Measurements from ENCODE around the gene DCLK1.

DCLK1 gene

DNA sequence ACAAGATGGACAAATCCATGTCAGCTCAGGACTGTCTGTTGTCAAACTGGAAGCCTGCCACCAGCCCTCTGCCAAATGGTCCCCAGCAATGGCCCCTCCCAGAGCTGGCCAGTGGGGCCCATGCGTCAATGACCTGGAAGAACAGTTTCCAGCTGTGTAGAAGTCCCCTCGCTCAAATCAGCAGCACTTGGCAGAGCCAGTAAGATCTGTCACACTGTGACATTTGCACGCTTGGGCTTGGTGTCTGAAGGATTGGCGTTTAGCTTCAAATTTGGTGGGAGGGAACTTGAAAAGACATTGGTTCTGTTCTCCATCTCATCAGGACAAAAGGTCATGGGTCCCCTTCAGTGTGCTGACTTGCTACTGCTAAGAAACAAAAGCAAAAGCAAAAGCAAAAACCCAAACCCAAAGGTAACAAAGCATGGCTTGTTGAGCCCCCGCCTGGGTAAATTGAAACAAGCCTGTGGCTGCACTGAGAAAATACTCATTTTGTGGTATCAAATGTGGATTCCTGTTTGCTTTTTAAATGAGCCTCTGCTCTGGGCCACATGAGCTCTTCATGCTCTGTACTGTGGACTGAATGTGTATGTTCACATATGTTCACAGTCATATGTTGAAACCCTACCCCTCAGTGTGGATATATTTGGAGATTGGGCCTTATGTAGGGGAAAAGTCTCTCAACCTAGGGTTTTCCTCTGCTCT is 401.1 kb downstream of the DCLK1 start:
- DNase-seq: no peak

DNA sequence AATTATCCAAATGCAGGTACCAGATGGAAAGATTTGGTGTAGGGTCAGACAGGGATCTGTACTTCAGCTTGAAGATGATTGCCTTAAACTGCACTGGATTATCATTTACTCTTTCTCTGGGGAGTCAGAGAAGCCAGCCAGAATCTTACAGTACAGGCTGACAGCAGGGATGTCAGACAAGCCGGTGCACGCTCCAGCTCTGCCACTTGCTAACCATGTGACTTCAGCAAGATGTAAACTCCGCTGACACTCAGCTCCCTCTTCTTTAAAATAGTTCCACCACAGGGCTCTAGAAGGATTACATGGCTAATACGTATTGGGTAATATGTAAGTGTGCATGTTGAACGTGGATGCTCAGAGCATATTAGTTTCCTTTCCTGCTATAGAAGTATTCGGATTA is 403.3 kb downstream of the DCLK1 start:
- no peak for DNase-seq

- DNase-seq: no peak
These were observed 406.7 kb downstream of the DCLK1 start for GRCh38 chr13:35724446-35724845.

GRCh38 chr13:35723821-35724220 is 407.4 kb downstream of the DCLK1 start:
- no peak for DNase-seq

DNA sequence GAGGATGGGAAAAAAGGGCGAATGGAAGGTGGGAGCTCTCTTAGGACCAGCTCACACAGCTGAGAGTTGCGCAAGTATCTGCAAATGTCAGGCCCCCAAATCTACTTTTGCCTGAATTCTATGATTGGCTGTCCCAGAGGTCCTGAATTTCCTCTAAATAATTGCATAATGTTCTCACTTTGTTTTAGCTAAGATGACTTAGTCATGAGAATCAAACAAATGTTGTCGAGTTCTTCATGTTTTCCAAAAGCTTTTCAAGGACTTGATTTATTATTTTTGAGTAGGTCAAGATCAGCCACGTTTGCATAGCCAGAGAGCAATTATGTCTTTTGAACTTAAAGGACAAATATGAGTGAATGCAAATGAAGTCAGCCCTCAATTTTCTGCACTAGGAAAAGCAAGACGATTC is 408.1 kb downstream of the DCLK1 start:
- DNase-seq: no peak

DNA sequence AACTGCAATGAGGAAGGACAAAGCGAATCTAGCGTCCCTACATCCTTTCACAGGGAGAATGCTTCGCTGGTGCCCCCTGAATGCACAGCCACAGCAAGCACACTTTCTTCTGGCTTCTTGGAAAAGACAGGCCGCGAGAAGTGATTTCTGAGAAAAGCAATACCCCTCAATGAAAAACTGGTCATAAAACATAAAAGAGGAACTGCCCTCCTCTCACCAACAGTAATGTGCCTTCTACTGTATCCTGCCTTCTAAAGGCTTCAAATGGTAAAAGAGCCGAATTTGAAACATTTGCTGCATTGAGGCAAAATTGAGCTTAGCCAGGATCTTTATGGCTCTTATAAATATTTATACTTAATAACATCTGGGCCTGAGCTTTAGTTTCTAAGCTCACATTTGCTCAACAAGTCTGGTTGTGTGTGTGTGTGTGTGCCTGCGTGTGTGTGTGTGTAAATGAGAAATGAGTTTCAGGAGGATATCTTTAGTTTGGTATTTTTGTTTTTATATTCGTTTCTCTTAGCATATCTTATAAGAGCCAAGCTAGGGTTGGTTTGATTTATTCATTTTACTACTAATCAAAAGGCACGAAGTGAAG is 408.6 kb downstream of the DCLK1 start:
- DNase-seq: no peak

DNA sequence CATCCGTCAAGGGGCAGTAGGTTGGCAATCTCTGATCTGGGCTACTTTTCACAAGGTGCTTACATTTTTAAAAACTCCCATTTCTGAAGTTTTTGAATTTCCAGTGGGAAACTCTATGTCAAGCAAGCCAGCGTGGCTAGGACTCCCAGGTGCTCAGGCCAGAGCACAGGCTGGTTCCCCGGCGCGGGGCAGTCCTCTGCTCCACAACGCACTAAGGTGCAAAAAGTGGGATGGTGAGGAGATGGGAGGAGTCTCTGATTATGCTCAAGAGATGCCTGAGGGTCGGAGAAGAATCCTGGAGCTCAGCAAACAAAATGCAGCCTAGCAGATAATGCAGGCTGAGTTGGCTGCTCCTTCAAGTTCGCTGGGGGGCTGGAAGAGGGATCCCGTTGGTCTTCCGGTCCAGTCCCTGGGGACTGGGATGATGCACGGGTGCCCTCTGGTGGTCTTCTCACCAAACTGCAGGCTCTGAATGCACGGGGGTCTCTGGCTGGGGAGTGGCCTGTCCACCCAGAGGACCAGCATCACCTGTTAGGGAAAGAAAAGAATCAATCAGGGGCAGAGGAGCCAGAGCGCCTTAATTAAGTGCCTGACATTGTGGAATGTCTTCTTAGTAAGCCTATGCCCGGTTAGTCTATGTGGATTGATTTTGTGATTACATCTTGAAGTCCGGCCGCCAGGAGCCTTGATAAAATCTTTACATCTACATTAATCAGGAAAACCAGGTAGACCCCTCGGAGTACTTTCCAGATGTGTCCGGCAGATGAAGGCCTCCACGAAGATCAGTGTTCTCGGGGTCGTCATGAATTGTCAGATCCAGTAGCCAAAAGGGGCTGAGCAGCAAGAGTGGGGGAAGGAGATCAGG is 410.3 kb downstream of the DCLK1 start:
- DNase-seq: no peak

DNA sequence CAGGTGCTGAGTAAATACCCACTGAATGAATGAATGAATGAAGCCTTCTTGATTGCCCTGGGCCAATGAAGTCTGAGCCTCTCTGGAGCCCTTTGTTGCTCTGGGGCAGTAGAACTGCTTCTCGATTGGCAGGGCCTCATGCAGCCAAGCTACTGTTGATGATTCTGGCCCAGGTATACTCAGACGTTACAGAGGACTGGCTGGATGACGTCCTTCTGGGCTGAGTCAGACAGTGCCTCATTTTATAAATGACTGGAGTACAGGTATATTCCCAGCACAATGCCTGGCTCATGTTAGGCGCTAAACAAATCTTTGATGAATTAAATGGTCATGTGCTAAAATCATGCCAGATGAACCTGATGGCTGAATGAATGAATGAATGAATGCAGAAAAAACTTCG is 410.9 kb downstream of the DCLK1 start:
- DNase-seq: no peak

Measured in DMS79 (cell line).